GM10266 (cell line): ENCODE measurements around the gene AP1B1.

ENCODE experiments used
- DNase-seq: peaks from one replicate; pipeline ENCODE4 v3.0.0; 2012; ENCODE audit errors: extremely low spot score
- CTCF ChIP-seq: IDR thresholded peaks from 2 replicates; pipeline ENCODE4 v1.5.1; 2012; ENCODE audit warnings: mild to moderate bottlenecking, low read depth; ENCODE audit not compliant: control insufficient read depth, insufficient read depth; ENCODE audit errors: missing control alignments

AP1B1 gene

GRCh38 chr22:29288837-29289236, 99.5 kb downstream of the AP1B1 start:
- DNase-seq: no peak
- TF ChIP-seq CTCF: no peak

- no peak for DNase-seq
- no peak for TF ChIP-seq CTCF
Observed at GRCh38 chr22:29284196-29284595, 104.2 kb downstream of the AP1B1 start.

GRCh38 chr22:29277927-29278326, 110.4 kb downstream of the AP1B1 start:
- no peak for DNase-seq
- TF ChIP-seq CTCF: no peak
